ENCODE measurements around the gene ITPR3. TPM values are rescaled to one million over a fixed set of nuclear protein-coding genes. Genes with fewer than 3 reads are reported as not detected.

The ITPR3 gene
- total RNA-seq, 2 experiments from 2014 or later: 56.6 to 83.5 TPM

DNA sequence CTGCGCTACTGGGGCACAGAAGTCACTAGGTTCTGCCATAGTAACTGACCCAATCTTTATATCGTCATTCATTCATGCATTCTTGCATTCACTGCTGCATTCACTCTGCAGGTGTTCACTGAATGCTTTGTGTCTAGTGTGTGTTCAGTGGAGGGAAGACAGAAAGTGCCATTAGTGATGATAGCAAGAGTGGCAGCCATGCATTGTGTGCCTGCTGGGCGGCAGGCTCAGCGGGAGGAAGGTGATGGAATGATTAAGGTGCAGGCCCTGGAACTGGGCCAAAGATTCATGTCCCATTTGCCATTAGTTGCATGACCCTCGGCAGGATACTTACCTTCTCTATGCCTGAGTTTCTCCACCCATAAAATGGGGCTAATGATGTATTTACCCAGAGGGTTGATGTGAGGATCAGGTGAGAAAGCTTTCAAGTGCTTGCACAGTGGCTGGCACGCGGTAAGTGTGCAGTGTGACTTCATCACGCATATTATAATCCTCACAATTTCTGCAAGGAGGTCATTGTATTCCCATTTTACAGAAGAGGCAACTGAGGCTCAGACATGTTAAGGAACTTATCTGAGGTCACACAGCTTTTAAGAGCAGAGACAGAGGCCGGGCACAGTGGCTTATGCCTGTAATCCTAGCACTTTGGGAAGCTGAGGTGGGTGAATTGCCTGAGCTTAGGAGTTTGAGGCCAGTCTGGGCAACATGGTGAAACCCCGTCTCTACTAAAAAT, 40.1 kb downstream of the ITPR3 start:
- H2AFZ ChIP-seq (ENCODE audit: low read length): no peak overlapping the region
- no peak overlapping the region for H3K4me3 ChIP-seq (ENCODE audit: low read depth, low read length, poor library complexity, severe bottlenecking)
- no peaks in the 10 kb centered on the region for H3K79me2 ChIP-seq (ENCODE audit: insufficient read depth, low read depth, low read length)
- H3K36me3 ChIP-seq (ENCODE audit: insufficient read depth, low read length): peaks cover 75% of the 10 kb centered on the region
- ChIA-PET CTCF (ENCODE audit: unreplicated experiment) (no interaction called here), POLR2A (no interaction called here)
- H3K27ac ChIP-seq (ENCODE audit: low read depth, low read length, poor library complexity, severe bottlenecking): no peak overlapping the region
- no peaks in the 10 kb centered on the region for H3K9me3 ChIP-seq (ENCODE audit: low read length)
- TF ChIP-seq CTCF (conservative IDR thresholded peaks at IDR 0.05; ENCODE audit: low read length): no peak
- no peak for TF ChIP-seq EZH2phosphoT487 (IDR thresholded peaks at IDR 0.05; ENCODE audit: borderline replicate concordance, low read depth, low read length)
- BruUV-seq (replicated peaks): no TSS peak
- no peaks in the 10 kb centered on the region for H3K4me1 ChIP-seq (ENCODE audit: insufficient read depth, low read length, poor library complexity, severe bottlenecking)
- no peaks in the 10 kb centered on the region for H3K9me2 ChIP-seq (ENCODE audit: insufficient read depth, low read length)
- intact Hi-C loops (cut with micrococcal nuclease; ENCODE audit: unreplicated experiment): no loop called here
- no peak for DNase-seq (ENCODE audit: low spot score)
- H4K20me1 ChIP-seq (ENCODE audit: insufficient read depth, low read length): no peaks in the 10 kb centered on the region
- H3K4me2 ChIP-seq (ENCODE audit: low read length): no peak overlapping the region

DNA sequence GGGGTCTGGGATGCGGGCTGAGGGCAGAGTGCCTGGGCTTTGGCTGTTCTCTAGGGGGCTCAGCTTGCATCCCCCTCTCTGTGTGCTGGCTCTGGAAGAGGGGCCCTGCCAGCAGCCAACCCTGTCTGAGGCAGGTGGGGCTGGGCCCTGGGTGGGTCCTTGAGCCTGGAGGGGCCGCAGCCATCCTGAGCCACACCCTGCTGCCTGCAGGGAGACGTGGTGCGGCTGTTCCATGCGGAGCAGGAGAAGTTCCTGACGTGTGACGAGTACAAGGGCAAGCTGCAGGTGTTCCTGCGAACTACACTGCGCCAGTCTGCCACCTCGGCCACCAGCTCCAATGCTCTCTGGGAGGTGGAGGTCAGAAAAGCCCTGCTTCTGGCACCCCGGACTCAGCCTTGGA, 41.2 kb downstream of the ITPR3 start:
- H3K36me3 ChIP-seq (ENCODE audit: insufficient read depth, low read length): peaks cover 76% of the 10 kb centered on the region
- no peak for TF ChIP-seq CTCF (conservative IDR thresholded peaks at IDR 0.05; ENCODE audit: low read length)
- TF ChIP-seq EZH2phosphoT487 (IDR thresholded peaks at IDR 0.05; ENCODE audit: borderline replicate concordance, low read depth, low read length): no peak
- H2AFZ ChIP-seq (ENCODE audit: low read length): no peak overlapping the region
- no peak overlapping the region for H3K4me3 ChIP-seq (ENCODE audit: low read depth, low read length, poor library complexity, severe bottlenecking)
- no peak for DNase-seq (ENCODE audit: low spot score)
- no peaks in the 10 kb centered on the region for H3K9me3 ChIP-seq (ENCODE audit: low read length)
- H3K27ac ChIP-seq (ENCODE audit: low read depth, low read length, poor library complexity, severe bottlenecking): no peak overlapping the region
- no peak overlapping the region for H3K4me2 ChIP-seq (ENCODE audit: low read length)
- ChIA-PET CTCF (ENCODE audit: unreplicated experiment) (no interaction called here), POLR2A (interaction anchor here (0.7 kb wide), 1 partner anchor 77 kb away, joined by 4 read pairs; no protein-coding TSS in a partner anchor)
- no peaks in the 10 kb centered on the region for H3K4me1 ChIP-seq (ENCODE audit: insufficient read depth, low read length, poor library complexity, severe bottlenecking)
- no peaks in the 10 kb centered on the region for H4K20me1 ChIP-seq (ENCODE audit: insufficient read depth, low read length)
- BruUV-seq (replicated peaks): no TSS peak
- H3K79me2 ChIP-seq (ENCODE audit: insufficient read depth, low read depth, low read length): no peaks in the 10 kb centered on the region
- intact Hi-C loops (cut with micrococcal nuclease; ENCODE audit: unreplicated experiment): no loop called here
- no peaks in the 10 kb centered on the region for H3K9me2 ChIP-seq (ENCODE audit: insufficient read depth, low read length)

DNA sequence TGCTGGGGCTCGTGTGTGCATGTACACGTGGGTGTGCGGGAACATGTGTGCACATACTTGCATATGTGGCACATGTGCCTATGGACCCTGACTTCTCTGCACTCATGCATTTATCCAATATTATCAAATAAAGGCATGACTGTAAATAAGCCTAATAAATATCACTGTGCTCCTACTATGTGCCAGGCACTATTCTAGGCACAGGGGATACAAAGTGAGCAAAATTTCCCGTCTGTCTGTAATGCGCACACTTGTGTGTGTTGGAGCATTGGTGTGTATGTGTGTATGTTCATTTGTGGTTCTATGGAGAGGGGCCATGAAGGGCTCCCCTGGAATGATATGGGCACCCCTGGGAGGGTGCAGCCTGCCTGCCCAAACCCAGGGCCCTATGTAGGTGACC, 41.9 kb downstream of the ITPR3 start:
- no TSS peak for BruUV-seq (replicated peaks)
- DNase-seq (ENCODE audit: low spot score): no peak
- Histone ChIP-seq H3K4me3 (ENCODE audit: low read depth, low read length, poor library complexity, severe bottlenecking) (no peak overlapping the region), H3K4me1 (ENCODE audit: insufficient read depth, low read length, poor library complexity, severe bottlenecking) (no peaks in the 10 kb centered on the region), H3K36me3 (ENCODE audit: insufficient read depth, low read length) (peaks cover 76% of the 10 kb centered on the region), H4K20me1 (ENCODE audit: insufficient read depth, low read length) (no peaks in the 10 kb centered on the region), H3K9me2 (ENCODE audit: insufficient read depth, low read length) (no peaks in the 10 kb centered on the region), H3K9me3 (ENCODE audit: low read length) (no peaks in the 10 kb centered on the region), H3K27ac (ENCODE audit: low read depth, low read length, poor library complexity, severe bottlenecking) (no peak overlapping the region), H2AFZ (ENCODE audit: low read length) (no peak overlapping the region), H3K79me2 (ENCODE audit: insufficient read depth, low read depth, low read length) (no peaks in the 10 kb centered on the region), H3K4me2 (ENCODE audit: low read length) (no peak overlapping the region)
- ChIA-PET POLR2A (no interaction called here), CTCF (ENCODE audit: unreplicated experiment) (no interaction called here)
- TF ChIP-seq EZH2phosphoT487 (IDR thresholded peaks at IDR 0.05; ENCODE audit: borderline replicate concordance, low read depth, low read length): no peak
- no peak for TF ChIP-seq CTCF (conservative IDR thresholded peaks at IDR 0.05; ENCODE audit: low read length)
- intact Hi-C loops (cut with micrococcal nuclease; ENCODE audit: unreplicated experiment): no loop called here
